Mesenteric fat pad (tissue), 1 donor: ENCODE data around the gene OPN4. TPM values are rescaled to one million over a fixed set of nuclear protein-coding genes. Genes with fewer than 3 reads are reported as not detected.
A peak's percentile ranks its signal among the peaks of the same experiment; 100 is the strongest.

Experiments
- DNase-seq: peaks from one replicate; pipeline ENCODE4 v3.0.0-alpha.2; 2020; ENCODE audit warnings: low spot score
- total RNA-seq: library from RNA; stranded (reverse); fragmentation: NEBNext Ultra II Directional; extraction: Animal tissue kit (Norgen Biotek cat#: 25700); gene quantifications from one replicate; pipeline ENCODE4 v1.2.1, GENCODE V29; 2021
- donor health status: DM: yes; HTN: yes; CAD: no.

Gene OPN4
- total RNA-seq, 1 donor from 2014 or later: not detected

- DNase-seq: no peak
Measured at GRCh38 chr10:86698207-86698940, 44.0 kb downstream of the OPN4 start.

- no peak for DNase-seq
Measured at GRCh38 chr10:86699125-86699524, 44.8 kb downstream of the OPN4 start.

- no peak for DNase-seq
Measured at GRCh38 chr10:86699541-86699940, 45.2 kb downstream of the OPN4 start.

- DNase-seq: no peak
Measured at GRCh38 chr10:86699991-86700840, 45.9 kb downstream of the OPN4 start.

- DNase-seq: no peak
Measured at GRCh38 chr10:86700851-86701617, 46.7 kb downstream of the OPN4 start.

- no peak for DNase-seq
Measured at GRCh38 chr10:86703176-86703575, 48.8 kb downstream of the OPN4 start.

GRCh38 chr10:86705139-86705538, 50.8 kb downstream of the OPN4 start:
- DNase-seq: no peak

- DNase-seq: no peak
Measured at GRCh38 chr10:86705905-86706304, 51.6 kb downstream of the OPN4 start.

GRCh38 chr10:86706401-86706841, 52.1 kb downstream of the OPN4 start:
- DNase-seq: no peak

GRCh38 chr10:86706977-86707376, 52.6 kb downstream of the OPN4 start:
- no peak for DNase-seq

- no peak for DNase-seq
Measured at GRCh38 chr10:86707505-86707904, 53.2 kb downstream of the OPN4 start.

GRCh38 chr10:86708068-86708782, 53.9 kb downstream of the OPN4 start:
- no peak for DNase-seq

GRCh38 chr10:86708783-86709380, 54.5 kb downstream of the OPN4 start:
- no peak for DNase-seq

- DNase-seq: no peak
Measured at GRCh38 chr10:86709396-86710185, 55.2 kb downstream of the OPN4 start.

GRCh38 chr10:86710987-86711512, 56.7 kb downstream of the OPN4 start:
- DNase-seq: peak; percentile 95

GRCh38 chr10:86711513-86712316, 57.4 kb downstream of the OPN4 start:
- peak; percentile 89 for DNase-seq

GRCh38 chr10:86712317-86712707, 58.0 kb downstream of the OPN4 start:
- DNase-seq: no peak

GRCh38 chr10:86715156-86715795, 60.9 kb downstream of the OPN4 start:
- DNase-seq: peak; percentile 60
